ENCODE results near the gene CYSTM1.
"Not testable (repeated sequence)": the region's sequence is repeated elsewhere in the genome, so short reads cannot be mapped to it uniquely, and the experiment has no call there.

The CYSTM1 gene

DNA sequence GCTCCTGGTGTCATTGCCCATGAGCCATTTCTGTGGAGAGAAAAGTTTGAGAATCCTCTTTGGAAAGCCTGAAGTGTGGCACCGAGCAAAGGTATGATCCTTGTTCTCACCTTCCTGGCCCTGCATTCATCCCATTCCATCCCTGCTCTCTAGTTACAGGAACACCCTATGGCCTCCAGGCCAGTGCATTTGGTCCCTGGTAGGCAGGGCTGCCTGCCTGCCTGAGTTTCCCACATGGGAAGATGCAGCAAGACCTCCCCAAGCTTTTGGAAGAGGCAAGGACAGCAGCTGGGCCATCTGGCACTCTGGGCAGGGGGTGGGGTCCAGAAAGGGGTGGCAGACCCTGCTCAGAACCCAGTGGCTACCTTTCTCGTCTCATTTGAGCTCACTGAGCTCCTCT lies 24.8 kb upstream of the CYSTM1 start:
- DNase-seq (ENCODE audit: low read depth): no peak

DNA sequence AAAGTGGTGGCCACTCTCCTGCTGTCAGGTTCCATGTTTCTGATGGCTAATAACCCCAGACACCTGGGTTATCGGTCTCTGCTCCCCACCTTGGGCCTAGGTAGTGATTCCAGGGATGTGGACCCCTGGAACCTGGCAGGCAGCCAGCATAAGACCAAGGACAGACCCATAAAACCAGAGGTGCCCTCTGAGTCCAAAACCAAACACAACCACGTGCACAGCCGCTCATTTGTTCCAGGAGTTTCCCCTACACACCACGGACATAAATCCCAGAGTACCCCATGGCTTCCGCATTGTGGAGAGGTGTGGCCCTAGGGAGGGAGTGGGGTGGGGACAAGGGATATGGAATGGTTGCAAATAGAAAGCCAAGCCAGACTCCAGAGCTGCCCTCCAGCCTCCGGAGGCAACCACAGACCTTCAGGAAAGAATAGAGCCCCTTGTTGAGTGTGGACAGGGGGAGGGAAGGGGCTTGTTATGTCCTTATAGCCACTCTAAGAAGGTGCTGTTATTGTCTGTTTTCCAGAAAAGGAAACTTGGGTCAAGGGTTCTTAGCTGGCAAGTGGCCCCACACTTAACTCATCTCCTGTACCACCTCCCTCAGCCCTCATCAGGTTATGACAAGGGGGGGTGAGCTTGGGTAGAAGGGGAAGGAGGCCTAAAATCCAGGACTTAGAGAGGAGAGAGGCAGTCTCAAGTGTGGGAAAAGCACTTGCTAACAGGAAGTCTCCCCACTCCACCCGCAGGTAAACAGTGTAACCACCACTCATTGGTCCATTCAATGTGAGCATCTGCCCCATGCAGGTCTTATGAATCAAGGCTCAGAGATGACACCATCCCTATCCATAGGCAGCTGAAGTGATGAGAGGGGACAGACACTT lies 23.6 kb upstream of the CYSTM1 start:
- DNase-seq (ENCODE audit: low read depth): no peak

DNA sequence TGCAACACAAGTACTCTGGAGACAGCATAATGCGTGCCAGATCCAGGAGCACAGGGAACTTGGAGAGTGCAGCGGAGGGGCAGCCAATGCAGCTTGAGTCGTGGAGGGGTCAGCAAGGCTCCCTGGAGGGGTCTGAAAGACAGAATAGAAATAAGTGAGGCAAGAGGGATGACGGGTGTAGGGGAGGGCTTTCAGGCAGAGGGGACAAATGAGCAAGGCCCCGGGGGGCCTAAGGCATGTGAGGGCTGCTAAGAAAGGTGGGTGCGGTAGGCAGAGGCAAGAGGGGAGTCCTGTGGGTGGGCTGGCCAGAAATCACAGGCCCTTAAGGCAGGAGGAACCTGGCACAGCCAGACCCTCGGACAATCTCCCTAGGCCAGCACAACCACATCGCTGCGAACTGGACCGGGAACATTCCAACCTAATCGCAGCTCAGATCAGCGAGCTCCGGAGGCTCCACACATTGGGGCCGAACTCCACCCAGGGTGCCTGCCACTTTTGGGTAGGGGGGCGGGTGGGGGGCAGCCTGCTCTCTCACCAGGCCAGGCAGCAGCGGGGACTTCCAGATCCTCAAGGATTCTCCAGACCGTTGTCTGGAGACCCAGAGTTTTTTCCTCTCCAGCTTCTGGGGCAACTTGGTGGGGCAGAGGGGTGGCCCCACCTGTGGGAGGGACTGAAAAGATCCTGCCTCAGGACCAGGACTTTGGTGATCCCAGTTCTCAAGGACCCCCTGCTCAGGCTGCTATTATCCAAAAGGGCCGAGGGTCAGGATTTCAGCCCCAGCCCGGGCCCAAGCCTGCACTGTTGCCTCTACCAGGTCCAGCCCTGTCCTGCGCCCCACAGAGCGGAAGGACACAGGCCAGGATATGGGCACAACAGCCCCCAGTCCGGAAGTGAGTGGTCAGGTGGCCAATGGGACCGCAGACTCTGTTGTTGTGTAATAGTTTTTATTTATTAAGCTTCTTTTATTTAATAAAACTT lies 22.7 kb upstream of the CYSTM1 start:
- DNase-seq (ENCODE audit: low read depth): no peak

DNA sequence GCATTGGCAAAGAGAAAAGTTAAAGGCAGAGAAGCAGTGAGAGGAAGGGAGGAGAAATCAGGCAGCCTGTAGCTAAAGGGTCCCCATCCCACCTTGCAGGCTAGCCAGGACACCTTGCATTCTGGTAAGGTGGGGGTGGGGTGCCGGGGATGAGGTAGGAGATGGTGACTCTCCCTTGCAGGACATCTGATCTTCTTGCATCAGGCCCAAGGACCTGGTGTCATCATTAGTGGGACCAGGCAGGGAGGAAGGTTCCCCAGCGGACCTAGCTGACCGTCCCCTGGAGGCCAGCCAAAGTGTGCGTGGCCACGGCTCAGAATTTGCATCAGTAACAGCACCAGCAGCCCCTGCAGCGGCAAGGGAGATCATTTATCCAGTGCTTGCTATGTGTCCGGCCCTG lies 21.7 kb upstream of the CYSTM1 start:
- no peak for DNase-seq (ENCODE audit: low read depth)

DNA sequence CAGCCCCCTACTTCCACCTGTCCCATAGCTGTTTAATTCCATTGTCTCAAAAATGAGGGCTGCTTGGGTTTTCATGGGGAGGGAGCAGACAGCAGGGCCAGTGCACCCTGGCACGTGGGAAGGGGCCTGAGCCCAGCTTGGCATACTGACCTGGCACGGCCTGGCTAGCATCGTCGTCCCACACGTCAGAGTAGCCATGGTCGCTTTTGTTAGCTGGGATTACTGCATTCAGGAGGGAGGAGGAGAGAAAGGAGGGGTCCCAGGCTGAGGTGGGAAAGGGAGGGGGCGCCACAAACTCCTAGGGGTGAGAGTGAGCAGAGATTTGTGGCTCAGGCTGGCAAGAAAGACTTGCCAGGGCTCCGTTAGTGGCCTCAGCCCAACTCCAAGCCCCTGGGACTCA lies 21.1 kb upstream of the CYSTM1 start:
- no peak for DNase-seq (ENCODE audit: low read depth)

DNA sequence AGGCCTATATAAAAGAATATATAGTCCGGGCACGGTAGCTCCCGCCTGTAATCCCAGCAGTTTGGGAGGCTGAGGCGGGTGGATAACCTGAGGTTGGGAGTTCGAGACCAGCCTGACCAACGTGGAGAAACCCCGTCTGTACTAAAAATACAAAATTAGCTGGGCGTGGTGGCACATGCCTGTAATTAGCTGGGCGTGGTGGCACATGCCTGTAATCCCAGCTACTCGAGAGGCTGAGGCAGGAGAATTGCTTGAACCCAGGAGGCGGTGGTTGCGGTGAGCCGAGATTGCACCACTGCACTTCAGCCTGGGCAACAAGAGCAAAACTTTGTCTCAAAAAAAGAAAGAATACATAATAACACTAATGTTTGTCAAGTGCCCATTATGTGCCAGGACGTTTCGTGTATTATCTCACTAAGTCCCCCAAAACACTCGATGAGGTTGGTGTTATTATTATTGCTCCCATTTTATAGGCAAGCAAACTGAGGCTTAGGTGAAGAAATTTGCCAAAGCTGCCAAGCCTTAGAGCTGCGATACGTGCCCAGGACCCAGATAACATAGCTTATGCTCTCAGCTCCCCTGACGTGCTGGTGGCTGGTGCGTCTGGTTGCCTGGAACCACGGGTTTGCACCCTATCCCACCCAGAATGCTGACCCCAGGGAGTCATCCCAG lies 20.1 kb upstream of the CYSTM1 start:
- not testable (repeated sequence) for DNase-seq (ENCODE audit: low read depth)

DNA sequence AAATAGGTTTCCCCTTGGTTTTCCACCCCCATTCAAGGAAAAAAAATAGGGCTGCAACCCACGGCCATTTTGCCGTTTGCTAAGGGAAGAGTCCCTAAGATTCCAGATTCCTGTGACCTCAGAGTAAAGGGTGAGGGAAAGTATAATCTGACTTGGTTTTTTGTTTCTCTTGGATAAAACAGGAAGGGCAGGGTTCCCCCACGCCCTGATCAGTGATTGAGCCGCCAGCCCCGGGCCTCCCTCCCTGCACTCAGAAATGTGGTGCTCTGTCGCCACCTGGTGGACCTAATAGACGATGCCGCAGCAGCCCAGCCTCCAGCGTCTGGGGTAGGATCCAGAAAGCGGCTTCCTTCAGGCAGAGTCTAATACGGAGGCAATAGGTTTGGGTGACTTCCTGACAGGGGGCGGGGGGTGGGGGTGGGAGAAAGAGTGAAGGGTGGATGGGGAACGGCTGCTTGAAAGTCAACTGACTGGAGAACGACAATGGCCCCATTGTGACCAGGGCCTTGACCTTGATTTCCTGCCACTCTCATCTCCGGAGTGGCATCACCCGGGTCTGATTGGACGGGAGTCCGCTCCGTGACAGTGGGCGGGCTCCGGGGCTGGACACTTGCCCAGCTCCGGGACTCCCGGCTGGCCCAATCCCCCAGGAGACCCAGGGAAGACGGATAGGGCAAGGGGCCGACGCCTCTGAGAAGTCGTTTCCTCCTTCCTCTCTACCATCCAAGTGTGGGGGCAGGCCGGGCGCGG lies 17.8 kb upstream of the CYSTM1 start:
- DNase-seq (ENCODE audit: low read depth): peak; percentile 53

DNA sequence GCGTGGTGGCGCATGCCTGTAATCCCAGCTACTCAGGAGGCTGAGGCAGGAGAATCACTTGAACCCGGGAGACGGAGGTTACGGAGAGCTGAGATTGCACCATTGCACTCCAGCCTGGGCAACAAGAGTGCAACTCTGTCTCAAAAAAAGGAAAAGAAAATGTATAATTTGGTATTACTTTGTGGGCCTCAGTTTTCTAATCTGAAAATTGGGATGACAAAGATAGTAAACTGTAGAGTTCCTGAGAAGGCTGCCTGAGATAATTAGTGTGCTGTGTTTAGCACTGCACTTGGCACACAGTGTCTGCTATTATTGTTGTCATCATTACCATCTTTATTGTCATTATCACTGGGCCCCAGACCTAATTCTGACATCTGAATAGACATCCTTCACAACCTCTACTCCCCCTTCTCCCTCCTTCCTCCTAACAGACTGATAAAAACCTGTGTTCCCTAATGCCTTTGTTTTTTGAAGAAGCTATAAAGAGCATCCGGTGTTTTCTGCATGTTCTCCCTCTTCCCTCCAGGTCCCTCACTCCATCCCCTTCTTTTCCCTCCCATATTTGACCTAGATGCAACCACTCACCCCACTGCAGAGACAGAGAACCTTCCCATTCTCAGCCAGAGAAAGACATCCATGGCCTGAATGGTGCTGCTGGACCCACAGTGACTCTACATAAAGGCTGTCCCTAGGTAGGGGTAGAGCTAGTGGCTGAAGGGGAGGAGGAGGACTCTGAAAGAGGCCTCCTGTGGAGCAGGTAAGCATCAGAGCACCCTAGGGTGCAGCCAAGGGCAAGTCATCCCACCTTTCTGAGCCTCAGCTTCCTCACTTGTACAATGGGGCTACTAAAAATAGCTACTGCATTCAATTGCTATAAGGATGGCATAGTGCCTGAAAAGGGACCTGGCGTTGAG lies 15.7 kb upstream of the CYSTM1 start:
- no peak for DNase-seq (ENCODE audit: low read depth)

DNA sequence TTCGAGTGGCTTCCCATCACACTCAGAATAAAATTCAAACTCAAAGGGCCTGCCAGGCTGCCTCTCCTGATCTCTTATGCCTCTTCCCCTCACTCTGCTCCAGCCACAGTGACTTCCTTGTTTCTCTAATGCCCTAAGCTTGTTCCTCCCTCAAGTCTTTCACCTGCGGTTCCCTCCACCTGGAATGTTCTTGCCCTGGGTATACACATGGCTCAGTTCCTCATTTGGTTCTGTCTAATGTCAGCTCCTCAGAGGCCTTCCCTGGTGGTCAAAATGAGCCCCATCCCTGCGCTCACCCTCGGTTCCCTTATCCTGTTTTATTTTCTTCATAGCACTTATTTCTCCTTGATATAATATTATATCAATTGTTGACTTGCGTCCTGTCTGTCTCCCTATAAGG lies 12.7 kb upstream of the CYSTM1 start:
- no peak for DNase-seq (ENCODE audit: low read depth)

DNA sequence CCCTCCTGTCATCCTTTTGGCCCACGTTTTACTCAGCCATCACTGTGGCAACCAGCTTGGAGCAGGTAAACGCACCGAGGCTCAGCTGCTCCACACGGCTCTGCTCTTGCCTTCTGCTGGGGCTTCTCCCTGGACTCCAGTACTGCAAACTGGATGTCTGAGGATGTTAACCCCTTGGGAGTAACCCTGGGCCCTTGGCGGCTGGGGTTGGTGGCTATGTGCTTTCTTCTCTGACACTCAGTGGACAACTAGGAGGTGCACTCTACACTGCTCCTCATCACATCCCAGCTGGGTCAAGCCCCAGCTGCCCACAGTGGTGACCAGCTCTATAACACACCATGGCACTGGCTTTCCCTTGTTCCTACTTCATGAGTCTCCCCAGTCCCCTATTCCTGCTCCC lies 12.2 kb upstream of the CYSTM1 start:
- DNase-seq (ENCODE audit: low read depth): no peak

DNA sequence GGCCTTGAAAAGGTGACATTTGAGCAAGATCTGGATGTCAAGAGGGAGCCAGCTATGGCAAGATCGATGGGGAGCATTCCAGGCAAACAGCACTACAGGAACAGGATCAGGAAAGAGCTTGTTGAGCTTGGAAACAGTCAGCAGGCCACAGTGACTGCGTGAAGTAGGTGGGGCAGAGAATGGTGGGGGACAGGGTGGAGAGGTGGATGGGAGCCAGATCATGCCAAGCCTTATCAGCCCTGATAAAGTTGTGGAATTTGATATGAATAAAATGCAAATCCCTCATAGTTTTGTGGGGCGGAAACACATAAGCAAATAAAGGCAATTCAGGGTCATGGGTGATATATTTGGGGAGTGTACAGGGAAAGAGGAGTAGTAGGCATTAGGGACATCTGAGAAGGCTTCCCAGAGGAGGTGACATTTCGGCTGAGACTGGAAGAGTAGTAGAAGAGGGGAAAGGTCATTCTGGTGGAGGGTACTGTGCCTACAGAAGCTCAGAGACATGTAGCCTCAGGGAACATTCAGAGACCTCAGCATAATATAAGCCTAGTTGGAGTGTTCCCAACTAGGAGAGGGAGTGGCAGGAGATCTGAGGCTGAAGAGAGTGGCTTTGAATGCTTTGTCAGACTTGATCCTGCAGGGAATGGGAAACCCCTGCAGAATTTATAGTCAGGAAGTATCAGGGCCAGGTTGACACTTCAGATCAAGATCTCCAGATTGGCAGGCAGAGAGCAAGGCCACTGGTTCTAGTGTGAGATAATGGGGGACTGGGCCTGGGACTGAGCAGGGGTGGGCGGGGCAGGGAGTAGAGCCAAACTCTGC lies 9.7 kb upstream of the CYSTM1 start:
- no peak for DNase-seq (ENCODE audit: low read depth)

DNA sequence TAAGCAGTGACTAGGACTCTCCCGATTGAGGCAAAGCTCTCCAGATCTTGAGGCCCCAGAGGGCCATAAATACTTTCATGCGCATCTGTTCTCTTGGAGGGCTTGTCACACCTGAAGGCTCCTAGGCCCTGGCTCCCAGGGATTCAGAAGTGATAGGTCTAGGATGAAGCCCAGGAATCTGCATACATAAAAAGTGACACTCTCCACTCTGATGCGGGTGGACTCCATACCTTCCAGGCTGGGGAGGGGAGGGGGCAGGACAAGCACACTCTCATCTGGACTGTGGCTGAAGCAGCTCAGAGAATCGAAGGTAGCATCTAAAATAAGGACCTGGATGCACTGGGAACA lies 9.1 kb upstream of the CYSTM1 start:
- DNase-seq (ENCODE audit: low read depth): no peak

DNA sequence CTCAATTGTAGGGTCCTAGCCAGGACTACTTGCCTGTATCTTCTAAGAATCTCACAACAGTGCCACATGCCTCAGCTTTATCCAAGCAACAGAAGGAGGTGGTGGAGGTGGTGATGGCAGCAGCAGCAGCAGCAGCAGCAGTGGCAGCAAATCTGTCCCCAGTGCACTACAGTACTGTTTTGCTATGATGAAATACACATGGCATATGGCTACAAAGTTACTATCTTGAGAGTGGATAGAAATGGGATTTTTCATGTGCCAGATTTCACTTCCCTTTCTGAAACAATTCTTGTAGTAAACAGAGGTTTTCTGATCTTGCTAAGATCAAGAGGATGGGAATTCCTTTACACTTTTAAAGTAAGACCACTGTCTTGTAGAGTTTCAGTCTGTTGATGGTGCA lies 8.1 kb upstream of the CYSTM1 start:
- no peak for DNase-seq (ENCODE audit: low read depth)

DNA sequence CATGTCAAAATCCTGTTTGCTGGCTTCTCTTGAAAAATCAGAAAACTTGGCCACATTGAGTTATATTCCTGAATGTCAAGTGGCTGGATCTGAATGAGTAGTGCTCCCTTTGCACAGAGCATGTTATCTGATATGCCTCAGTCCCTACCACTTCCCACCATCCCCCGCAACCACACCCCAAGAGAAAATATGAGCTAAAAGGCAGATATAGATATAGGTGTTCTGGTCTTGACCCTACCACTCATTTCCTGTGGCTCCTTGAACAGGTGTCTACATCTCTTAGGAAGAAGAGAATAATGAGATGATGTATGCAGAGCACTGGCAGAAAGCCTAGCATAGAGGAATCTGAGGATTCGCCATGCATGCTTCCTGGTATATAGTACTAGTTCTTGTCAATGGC lies 6.6 kb upstream of the CYSTM1 start:
- DNase-seq (ENCODE audit: low read depth): no peak

DNA sequence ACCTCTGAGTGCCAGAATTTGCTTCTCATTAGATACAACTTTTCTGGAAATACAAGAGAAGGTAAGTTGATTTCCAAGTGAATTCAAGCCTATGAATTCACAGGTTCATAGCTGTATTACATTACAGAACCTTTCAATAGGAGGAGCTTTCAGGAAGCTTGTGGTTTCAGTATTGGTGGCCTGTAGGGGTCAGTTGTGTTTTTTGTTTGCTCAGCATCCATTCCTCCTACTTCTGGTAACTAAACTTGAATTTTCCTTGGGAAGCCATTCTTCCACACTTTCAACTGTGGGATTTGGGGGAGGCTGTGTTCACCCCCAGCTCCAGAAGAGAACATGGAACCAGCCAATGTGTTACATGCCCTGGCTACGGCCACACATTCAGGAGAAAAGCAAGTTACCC lies 5.6 kb upstream of the CYSTM1 start:
- DNase-seq (ENCODE audit: low read depth): peak; percentile 12

DNA sequence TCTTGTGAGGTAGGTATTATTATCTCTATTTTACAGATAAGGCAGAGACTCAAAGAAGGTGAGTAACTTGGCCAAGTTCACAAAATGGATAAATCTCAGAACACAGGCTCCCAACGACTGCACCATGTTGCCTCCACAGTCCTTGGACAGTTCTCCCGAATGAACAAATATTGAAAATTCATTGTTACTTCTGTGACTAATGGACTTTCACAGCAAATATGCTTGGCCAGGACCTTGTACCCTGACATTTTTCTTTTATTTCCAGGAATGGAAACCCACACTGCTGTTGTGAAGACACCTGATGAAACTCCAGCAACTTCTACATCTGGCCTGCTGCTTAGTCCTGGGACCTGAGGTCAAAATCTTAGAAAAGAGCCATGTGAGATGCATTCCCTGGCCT lies 2.5 kb upstream of the CYSTM1 start:
- no peak for DNase-seq (ENCODE audit: low read depth)

DNA sequence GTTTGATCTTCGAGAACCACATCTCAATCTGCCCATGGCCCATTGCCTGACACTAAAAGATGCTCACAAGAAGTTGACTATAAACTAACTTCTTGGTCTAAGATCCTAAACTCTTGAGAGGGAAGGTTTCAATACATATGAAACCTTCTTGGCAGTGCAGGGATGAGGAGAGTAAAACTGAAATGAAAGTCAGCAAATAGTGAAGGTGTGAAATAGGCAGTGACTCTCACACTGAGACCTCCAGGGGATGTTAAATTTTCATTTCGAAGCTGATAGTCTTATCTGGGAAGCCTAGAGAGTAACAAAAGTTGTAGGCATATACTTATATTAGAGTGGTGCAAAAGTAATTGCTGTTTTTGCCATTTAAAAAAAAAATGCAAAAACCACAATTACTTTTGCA lies 974 bp upstream of the CYSTM1 start:
- DNase-seq (ENCODE audit: low read depth): no peak

DNA sequence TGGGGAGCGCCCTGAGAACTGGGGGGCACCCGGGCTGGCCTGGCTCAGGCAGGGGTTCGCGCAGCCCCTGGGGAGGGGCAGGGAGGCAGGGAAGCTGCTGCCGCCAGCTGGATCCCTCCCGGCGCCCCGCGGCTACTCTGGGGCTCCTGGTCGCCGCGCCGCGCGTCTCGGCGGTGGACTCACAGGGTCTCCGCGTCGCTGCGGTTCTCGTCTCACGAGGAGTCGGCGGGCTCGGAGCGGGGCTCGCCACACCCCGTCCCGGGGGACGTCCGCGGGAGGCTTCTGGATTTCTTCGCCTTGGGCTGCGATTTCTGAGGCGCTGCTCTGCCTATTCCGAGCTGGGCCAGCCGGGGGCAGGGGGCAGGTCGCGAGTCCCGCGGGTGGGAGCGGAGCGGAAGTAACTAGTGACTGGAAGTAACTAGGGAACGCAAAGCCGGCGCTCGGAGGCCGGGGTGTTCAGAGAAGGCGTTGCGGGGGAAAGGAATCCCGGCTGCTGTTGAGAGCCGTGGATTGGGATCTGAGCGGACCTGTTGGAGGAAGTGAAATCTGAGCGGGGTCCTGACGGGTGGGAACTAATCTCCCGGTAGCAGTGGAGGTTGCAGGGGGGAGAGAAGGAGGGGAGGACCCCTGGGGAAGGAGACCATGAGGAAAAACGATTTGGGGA lies 511 bp downstream of the CYSTM1 start:
- peak; percentile 37 for DNase-seq (ENCODE audit: low read depth)

DNA sequence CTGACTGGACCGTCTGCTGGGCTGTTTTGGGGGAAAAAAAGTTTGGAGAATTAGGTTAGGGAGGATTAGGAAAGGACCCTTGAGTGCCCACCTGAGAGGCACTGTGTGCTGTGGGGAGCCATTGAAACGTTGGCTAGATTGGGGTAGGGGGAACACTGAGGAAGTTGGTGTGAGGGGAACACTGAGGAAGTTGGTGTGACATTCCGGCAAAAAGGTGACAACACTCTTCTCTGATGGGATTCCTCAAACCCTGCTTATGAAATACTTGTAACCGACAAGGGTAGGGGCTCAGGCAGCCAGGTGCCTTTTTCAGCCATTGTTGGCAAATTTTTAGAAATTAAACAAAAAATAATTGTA lies 1.0 kb downstream of the CYSTM1 start:
- no peak for DNase-seq (ENCODE audit: low read depth)

DNA sequence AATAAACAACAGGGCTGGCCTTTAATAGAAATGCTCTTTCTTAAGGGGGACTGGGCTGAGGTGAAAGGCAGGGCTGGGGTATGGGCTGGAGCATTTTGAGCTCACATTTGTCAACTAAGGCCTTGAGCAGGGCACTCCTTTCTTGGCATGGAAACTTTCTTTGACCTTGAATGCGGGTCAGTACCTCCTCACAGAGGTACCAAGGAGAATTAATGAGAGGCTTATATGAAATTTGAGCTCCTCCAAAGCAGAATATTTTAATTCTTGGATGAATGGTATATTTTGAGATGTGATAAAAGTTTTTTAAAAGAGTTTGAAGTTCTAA lies 3.1 kb downstream of the CYSTM1 start:
- DNase-seq (ENCODE audit: low read depth): no peak

All from amniotic epithelial cell (primary cell).